GM23338 (cell line): ENCODE results near the gene PPP4R2. TPM values are rescaled to one million over a fixed set of nuclear protein-coding genes. Genes with fewer than 3 reads are reported as not detected.

ENCODE experiments used
- ATAC-seq: fragments of 200-7000 bp; cut with Tn5 transposase; 3 replicates; pipeline ENCODE4 v1.9.1; 2020
- DNase-seq: peaks from one replicate; pipeline ENCODE4 v3.0.0-alpha.2; 2015; ENCODE audit warnings: low spot score
- H2AFZ ChIP-seq: fragments of 200-600 bp; sonication (generic); 2 replicates; pipeline ENCODE4 v1.8.0; 2016; ENCODE audit warnings: antibody characterized with exemption, mild to moderate bottlenecking, moderate library complexity
- H3F3A ChIP-seq: fragments of 200-600 bp; sonication (generic); replicated peaks from 2 replicates; pipeline ENCODE4 v1.8.0; 2017; ENCODE audit warnings: antibody characterized with exemption, mixed run types, low read depth
- H3K27ac ChIP-seq: fragments of 200-600 bp; sonication (generic); 2 replicates; pipeline ENCODE4 v1.6.1; 2016; ENCODE audit warnings: low read depth
- H3K27me3 ChIP-seq: fragments of 200-600 bp; sonication (generic); 2 replicates; pipeline ENCODE4 v1.8.0; 2016; ENCODE audit warnings: mild to moderate bottlenecking, mixed run types, moderate library complexity; ENCODE audit not compliant: insufficient read depth
- H3K36me3 ChIP-seq: fragments of 200-600 bp; sonication (generic); 2 replicates; pipeline ENCODE4 v1.8.0; 2016; ENCODE audit warnings: mild to moderate bottlenecking; ENCODE audit not compliant: insufficient read depth
- H3K4me1 ChIP-seq: fragments of 200-600 bp; sonication (generic); 2 replicates; pipeline ENCODE4 v1.8.0; 2016; ENCODE audit warnings: mild to moderate bottlenecking, moderate library complexity; ENCODE audit not compliant: insufficient read depth
- H3K4me2 ChIP-seq: fragments of 200-600 bp; sonication (generic); 2 replicates; pipeline ENCODE4 v1.7.1; 2017; ENCODE audit warnings: mixed run types
- H3K4me3 ChIP-seq: fragments of 200-600 bp; sonication (generic); 2 replicates; pipeline ENCODE4 v1.6.1; 2016; ENCODE audit warnings: mixed run types
- H3K79me2 ChIP-seq: fragments of 200-600 bp; sonication (generic); replicated peaks from 2 replicates; pipeline ENCODE4 v1.8.0; 2017; ENCODE audit warnings: mild to moderate bottlenecking; ENCODE audit not compliant: insufficient read depth
- H3K9me2 ChIP-seq: fragments of 200-600 bp; sonication (generic); 2 replicates; pipeline ENCODE4 v1.8.0; 2017; ENCODE audit not compliant: insufficient read depth
- H4K20me1 ChIP-seq: fragments of 200-600 bp; sonication (generic); replicated peaks from 2 replicates; pipeline ENCODE4 v1.8.0; 2017; ENCODE audit warnings: mild to moderate bottlenecking; ENCODE audit not compliant: insufficient read depth
- H3K27ac Mint-ChIP-seq: 2 replicates; pipeline ENCODE4 v1.8.0; 2020; ENCODE audit warnings: inconsistent platforms, mild to moderate bottlenecking, moderate library complexity, mixed read lengths
- H3K27me3 Mint-ChIP-seq: 3 replicates; pipeline ENCODE4 v1.8.0; 2022; ENCODE audit warnings: low read depth, mild to moderate bottlenecking, moderate library complexity, mixed read lengths, inconsistent platforms; ENCODE audit not compliant: insufficient read depth, poor library complexity
- H3K36me3 Mint-ChIP-seq: 3 replicates; pipeline ENCODE4 v1.8.0; 2021; ENCODE audit warnings: low read depth, mild to moderate bottlenecking, inconsistent platforms, moderate library complexity, mixed read lengths
- H3K4me1 Mint-ChIP-seq: 3 replicates; pipeline ENCODE4 v1.8.0; 2020; ENCODE audit warnings: mild to moderate bottlenecking, inconsistent platforms, mixed read lengths
- H3K4me3 Mint-ChIP-seq: 3 replicates; pipeline ENCODE4 v1.8.0; 2021; ENCODE audit warnings: moderate library complexity, mild to moderate bottlenecking, inconsistent platforms, mixed read lengths
- H3K9me3 Mint-ChIP-seq: 3 replicates; pipeline ENCODE4 v1.8.0; 2020; ENCODE audit warnings: moderate library complexity, mild to moderate bottlenecking, inconsistent platforms, mixed read lengths
- CTCF ChIP-seq, 2 experiments: fragments of 200-600 bp in 1 of 2; sonication (generic) in 1 of 2; conservative IDR thresholded peaks; 2 replicates each; pipeline versions ENCODE4 v1.5.1 to v1.6.1; 2016 to 2017; ENCODE audit warnings: antibody characterized with exemption in 2 of 2, low read depth in 2 of 2, mild to moderate bottlenecking in 2 of 2, moderate library complexity in 1 of 2
- EZH2 ChIP-seq: fragments of 200-600 bp; sonication (generic); IDR thresholded peaks from one replicate; pipeline ENCODE4 v1.8.0; 2017; ENCODE audit warnings: antibody characterized with exemption, mild to moderate bottlenecking, low read depth; ENCODE audit not compliant: unreplicated experiment
- JUNB ChIP-seq: IDR thresholded peaks from one replicate; pipeline ENCODE4 v1.6.1; 2016; ENCODE audit warnings: antibody characterized with exemption; ENCODE audit not compliant: unreplicated experiment
- NANOG ChIP-seq: IDR thresholded peaks from 2 replicates; pipeline ENCODE4 v1.6.1; 2016; ENCODE audit warnings: antibody characterized with exemption, borderline replicate concordance
- STAT1 ChIP-seq: IDR thresholded peaks from one replicate; pipeline ENCODE4 v1.6.1; 2016; ENCODE audit warnings: antibody characterized with exemption; ENCODE audit not compliant: unreplicated experiment
- ZNF331 ChIP-seq: fragments of 250-450 bp; sonication (Bioruptor Pico); IDR thresholded peaks from 2 replicates; pipeline ENCODE4 v1.5.0; 2020; ENCODE audit warnings: low read depth, mild to moderate bottlenecking, moderate library complexity
- ZNF462 ChIP-seq: fragments of 250-450 bp; sonication (Bioruptor Pico); IDR thresholded peaks from 2 replicates; pipeline ENCODE4 v1.5.0; 2020; ENCODE audit warnings: mild to moderate bottlenecking, moderate library complexity
- polyA plus RNA-seq: library from polyadenylated mRNA; unstranded; fragments of >200 nt; fragmentation: Nextera tagmentation; extraction: Ambion mirVana; gene quantifications from 2 replicates; pipeline ENCODE4 v1.2.1, GENCODE V29; 2016
- total RNA-seq: library from RNA; depleted of rRNA; stranded (reverse); fragments of >200 nt; shearing (Covaris generic); gene quantifications from 2 replicates; pipeline ENCODE4 v1.2.3, GENCODE V29; 2014
- TF ChIP-seq, protein P1 (sequence below): IDR thresholded peaks from one replicate; pipeline ENCODE4 v1.6.1; 2018; ENCODE audit warnings: antibody characterized with exemption; ENCODE audit not compliant: unreplicated experiment

The PPP4R2 gene
- total and polyA plus RNA-seq, 2 experiments from 2014 or later = 62.7 to 117 TPM

GRCh38 chr3:73094951-73095350 is 98.3 kb downstream of the PPP4R2 start:
- no peaks in the 10 kb centered on the region for H3K27me3 ChIP-seq
- Mint-ChIP-seq H3K9me3 (peaks cover 2% of the 10 kb centered on the region; the same call in 2 of the 3 replicates), H3K36me3 (no peaks in the 10 kb centered on the region), H3K27ac (peak overlapping the region; percentile 2), H3K27me3 (peaks cover 4% of the 10 kb centered on the region), H3K4me1 (peaks cover 11% of the 10 kb centered on the region), H3K4me3 (no peak overlapping the region)
- no peak overlapping the region for H3K4me3 ChIP-seq
- H3F3A ChIP-seq = no peaks in the 10 kb centered on the region
- peaks cover 13% of the 10 kb centered on the region for H3K4me1 ChIP-seq
- peak overlapping the region; percentile 83 for H2AFZ ChIP-seq
- peak overlapping the region; percentile 64 for H3K4me2 ChIP-seq
- TF ChIP-seq ZNF331 = no peak
- TF ChIP-seq STAT1 = no peak
- no peak for TF ChIP-seq EZH2
- no peak for TF ChIP-seq CTCF (conservative IDR thresholded peaks at IDR 0.05; ENCODE audit: low read depth in 2 of 2)
- no peak for TF ChIP-seq JUNB
- TF ChIP-seq ZNF462 (CRISPR knock-in tag) = no peak
- TF ChIP-seq, protein P1, sequence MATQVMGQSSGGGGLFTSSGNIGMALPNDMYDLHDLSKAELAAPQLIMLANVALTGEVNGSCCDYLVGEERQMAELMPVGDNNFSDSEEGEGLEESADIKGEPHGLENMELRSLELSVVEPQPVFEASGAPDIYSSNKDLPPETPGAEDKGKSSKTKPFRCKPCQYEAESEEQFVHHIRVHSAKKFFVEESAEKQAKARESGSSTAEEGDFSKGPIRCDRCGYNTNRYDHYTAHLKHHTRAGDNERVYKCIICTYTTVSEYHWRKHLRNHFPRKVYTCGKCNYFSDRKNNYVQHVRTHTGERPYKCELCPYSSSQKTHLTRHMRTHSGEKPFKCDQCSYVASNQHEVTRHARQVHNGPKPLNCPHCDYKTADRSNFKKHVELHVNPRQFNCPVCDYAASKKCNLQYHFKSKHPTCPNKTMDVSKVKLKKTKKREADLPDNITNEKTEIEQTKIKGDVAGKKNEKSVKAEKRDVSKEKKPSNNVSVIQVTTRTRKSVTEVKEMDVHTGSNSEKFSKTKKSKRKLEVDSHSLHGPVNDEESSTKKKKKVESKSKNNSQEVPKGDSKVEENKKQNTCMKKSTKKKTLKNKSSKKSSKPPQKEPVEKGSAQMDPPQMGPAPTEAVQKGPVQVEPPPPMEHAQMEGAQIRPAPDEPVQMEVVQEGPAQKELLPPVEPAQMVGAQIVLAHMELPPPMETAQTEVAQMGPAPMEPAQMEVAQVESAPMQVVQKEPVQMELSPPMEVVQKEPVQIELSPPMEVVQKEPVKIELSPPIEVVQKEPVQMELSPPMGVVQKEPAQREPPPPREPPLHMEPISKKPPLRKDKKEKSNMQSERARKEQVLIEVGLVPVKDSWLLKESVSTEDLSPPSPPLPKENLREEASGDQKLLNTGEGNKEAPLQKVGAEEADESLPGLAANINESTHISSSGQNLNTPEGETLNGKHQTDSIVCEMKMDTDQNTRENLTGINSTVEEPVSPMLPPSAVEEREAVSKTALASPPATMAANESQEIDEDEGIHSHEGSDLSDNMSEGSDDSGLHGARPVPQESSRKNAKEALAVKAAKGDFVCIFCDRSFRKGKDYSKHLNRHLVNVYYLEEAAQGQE = no peak
- TF ChIP-seq NANOG = no peak
- H3K79me2 ChIP-seq = no peaks in the 10 kb centered on the region
- DNase-seq (peak; percentile 59), ATAC-seq (peak; percentile 87)
- H3K9me2 ChIP-seq = no peaks in the 10 kb centered on the region
- no peaks in the 10 kb centered on the region for H3K36me3 ChIP-seq
- no peak overlapping the region for H3K27ac ChIP-seq
- H4K20me1 ChIP-seq = no peaks in the 10 kb centered on the region
